Measurements from ENCODE around the gene RUFY1. TPM values are rescaled to one million over a fixed set of nuclear protein-coding genes. Genes with fewer than 3 reads are reported as not detected.

The RUFY1 gene
- total and polyA plus RNA-seq, 10 of the 15 experiments (the other 5 are each of a cell fraction or from before 2014, with no cell fraction given): 5.7 to 36.3 (median 24.5) TPM

GRCh38 chr5:179599100-179599499, 48.7 kb downstream of the RUFY1 start:
- SMC1A ChIA-PET (ENCODE audit: uncharacterized antibody, unreplicated experiment): no interaction called here
- Histone ChIP-seq H3K79me2 (ENCODE audit: control insufficient read depth, insufficient read depth, low read length) (no peaks in the 10 kb centered on the region), H3K27ac (ENCODE audit: control insufficient read depth, insufficient read depth) (no peak overlapping the region), H3K9me3 (replicated peaks; ENCODE audit: control insufficient read depth, insufficient read depth, low read length) (no peaks in the 10 kb centered on the region), H3K4me1 (ENCODE audit: control insufficient read depth, insufficient read depth, low read length) (no peaks in the 10 kb centered on the region), H3K36me3 (ENCODE audit: control insufficient read depth in 2 of 2, insufficient read depth in 2 of 2, low read length in 1 of 2) (peaks cover 9 to 12% of the 10 kb centered on the region in 2 experiments), H3K4me3 (no peak overlapping the region), H3K4me2 (ENCODE audit: control insufficient read depth, insufficient read depth) (no peak overlapping the region), H2AFZ (ENCODE audit: control insufficient read depth, low read depth, low read length) (no peak overlapping the region), H4K20me1 (ENCODE audit: control insufficient read depth, insufficient read depth) (no peaks in the 10 kb centered on the region), H3K9ac (ENCODE audit: control insufficient read depth, insufficient read depth, low read length) (no peak overlapping the region), H3K27me3 (replicated peaks in 1 of 2; ENCODE audit: control insufficient read depth in 2 of 2, insufficient read depth in 2 of 2, low read length in 1 of 2) (no peaks in the 10 kb centered on the region)
- BruUV-seq (replicated peaks): TSS peak; percentile 50
- ATAC-seq (no peak), FAIRE-seq (no peak), DNase-seq (ENCODE audit: low read depth, low spot score) (no peak)
- POLR2A ChIA-PET: no interaction called here
- in situ Hi-C loops (cut with MboI) (no loop called here), intact Hi-C loops (cut with micrococcal nuclease; ENCODE audit: unreplicated experiment) (no loop called here)
- 87% methylated on average over 8 of the region's 9 CpGs for WGBS (ENCODE audit: insufficient coverage, insufficient replicate concordance, low lambda C conversion rate, missing lambda C conversion rate)
- CTCF ChIA-PET: no interaction called here
- TF ChIP-seq RBBP5 (conservative IDR thresholded peaks at IDR 0.05) (no peak), ATF2 (IDR thresholded peaks at IDR 0.05; ENCODE audit: low read length) (no peak), ZNF207 (IDR thresholded peaks at IDR 0.05; ENCODE audit: borderline replicate concordance) (no peak), PAX8 (IDR thresholded peaks at IDR 0.05) (no peak), PKNOX1 (IDR thresholded peaks at IDR 0.05) (no peak), CREM (IDR thresholded peaks at IDR 0.05; ENCODE audit: low read depth) (no peak), SMAD5 (IDR thresholded peaks at IDR 0.05; ENCODE audit: low read depth) (no peak), CEBPB (IDR thresholded peaks at IDR 0.05; ENCODE audit: borderline replicate concordance in 1 of 2, low read depth in 2 of 2, low read length in 2 of 2) (no peak)
- TF ChIP-seq, protein P1, sequence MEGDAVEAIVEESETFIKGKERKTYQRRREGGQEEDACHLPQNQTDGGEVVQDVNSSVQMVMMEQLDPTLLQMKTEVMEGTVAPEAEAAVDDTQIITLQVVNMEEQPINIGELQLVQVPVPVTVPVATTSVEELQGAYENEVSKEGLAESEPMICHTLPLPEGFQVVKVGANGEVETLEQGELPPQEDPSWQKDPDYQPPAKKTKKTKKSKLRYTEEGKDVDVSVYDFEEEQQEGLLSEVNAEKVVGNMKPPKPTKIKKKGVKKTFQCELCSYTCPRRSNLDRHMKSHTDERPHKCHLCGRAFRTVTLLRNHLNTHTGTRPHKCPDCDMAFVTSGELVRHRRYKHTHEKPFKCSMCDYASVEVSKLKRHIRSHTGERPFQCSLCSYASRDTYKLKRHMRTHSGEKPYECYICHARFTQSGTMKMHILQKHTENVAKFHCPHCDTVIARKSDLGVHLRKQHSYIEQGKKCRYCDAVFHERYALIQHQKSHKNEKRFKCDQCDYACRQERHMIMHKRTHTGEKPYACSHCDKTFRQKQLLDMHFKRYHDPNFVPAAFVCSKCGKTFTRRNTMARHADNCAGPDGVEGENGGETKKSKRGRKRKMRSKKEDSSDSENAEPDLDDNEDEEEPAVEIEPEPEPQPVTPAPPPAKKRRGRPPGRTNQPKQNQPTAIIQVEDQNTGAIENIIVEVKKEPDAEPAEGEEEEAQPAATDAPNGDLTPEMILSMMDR (IDR thresholded peaks at IDR 0.05 in 2 of 3, conservative IDR thresholded peaks at IDR 0.05 in 1 of 3; ENCODE audit: control insufficient read depth in 2 of 3, extremely low read depth in 1 of 3, insufficient read depth in 1 of 3, low read depth in 3 of 3, low read length in 3 of 3): no peak
- RAD21 ChIA-PET (ENCODE audit: unreplicated experiment): no interaction called here

Measured in GM12878 (cell line).